Fibroblast of mammary gland (primary cell): ENCODE measurements around the gene EML5.

Source experiments
- DNase-seq: peaks from one replicate; pipeline ENCODE4 v3.0.0-alpha.2; 2010; ENCODE audit warnings: low read depth
- H3K4me3 ChIP-seq: 2 replicates; pipeline ENCODE4 v1.5.1; 2011; ENCODE audit warnings: low read depth, mild to moderate bottlenecking, low read length, moderate library complexity; ENCODE audit not compliant: control insufficient read depth
- CTCF ChIP-seq: conservative IDR thresholded peaks from 2 replicates; pipeline ENCODE4 v1.5.1; 2011; ENCODE audit warnings: low read depth, low read length, inconsistent platforms; ENCODE audit not compliant: control insufficient read depth, insufficient read depth

EML5 gene

GRCh38 chr14:88681755-88682494, 110.8 kb downstream of the EML5 start:
- TF ChIP-seq CTCF, result no peak
- no peak overlapping the region for H3K4me3 ChIP-seq
- no peak for DNase-seq

GRCh38 chr14:88669346-88669745, 123.4 kb downstream of the EML5 start:
- TF ChIP-seq CTCF, result no peak
- DNase-seq, result no peak
- no peak overlapping the region for H3K4me3 ChIP-seq

- no peak for TF ChIP-seq CTCF
- DNase-seq, result no peak
- H3K4me3 ChIP-seq, result no peak overlapping the region
These were observed 124.2 kb downstream of the EML5 start for GRCh38 chr14:88668448-88669116.

GRCh38 chr14:88667555-88668273, 125.0 kb downstream of the EML5 start:
- H3K4me3 ChIP-seq, result no peak overlapping the region
- DNase-seq, result peak; percentile 80

GRCh38 chr14:88660056-88660455, 132.7 kb downstream of the EML5 start:
- DNase-seq, result peak; percentile 10
- H3K4me3 ChIP-seq, result no peak overlapping the region
- no peak for TF ChIP-seq CTCF

More at GRCh38 chr14:88667555-88668273, 125.0 kb downstream of the EML5 start:
- TF ChIP-seq CTCF, result peak; percentile 94

GRCh38 chr14:88639221-88639620, 153.5 kb downstream of the EML5 start:
- no peak overlapping the region for H3K4me3 ChIP-seq
- DNase-seq, result no peak
- no peak for TF ChIP-seq CTCF
